Right cardiac atrium (tissue), 5 donors: ENCODE results near the gene TFF2. TPM values are rescaled to one million over a fixed set of nuclear protein-coding genes. Genes with fewer than 3 reads are reported as not detected.

Source experiments
- ATAC-seq, 2 donors: fragments of 200-7000 bp; cut with Tn5 transposase; one replicate each; pipeline versions ENCODE4 v1.8.0 to v1.9.1; 2020; ENCODE audit warnings: moderate library complexity in 2 of 2, mild to moderate bottlenecking in 1 of 2
- DNase-seq, 3 donors: peaks; one replicate each; pipeline ENCODE4 v3.0.0-alpha.2; 2020
- H3K27ac ChIP-seq: one replicate; pipeline ENCODE4 v1.5.1; 2013; ENCODE audit warnings: mild to moderate bottlenecking, low read length, control low read depth, moderate library complexity
- H3K27me3 ChIP-seq: one replicate; pipeline ENCODE4 v1.6.1; 2013; ENCODE audit not compliant: control insufficient read depth, insufficient read depth
- H3K4me1 ChIP-seq: one replicate; pipeline ENCODE4 v1.6.1; 2013; ENCODE audit warnings: low read length; ENCODE audit not compliant: control insufficient read depth, insufficient read depth
- H3K4me3 ChIP-seq: one replicate; pipeline ENCODE4 v1.5.1; 2013; ENCODE audit warnings: low read length, control low read depth
- H3K9me3 ChIP-seq: one replicate; pipeline ENCODE4 v1.6.1; 2013; ENCODE audit warnings: low read length; ENCODE audit not compliant: control insufficient read depth
- WGBS: extraction: QIAGEN DNeasy Blood & Tissue Kit; methylation state at CpG from one replicate; pipeline ENCODE4 v1.1.7; 2013; 5-methylcytosine and 5-hydroxymethylcytosine counted together
- intact Hi-C, 4 donors: fragments of 100-400 bp; cut with DNase I; formaldehyde crosslinking; loops; one replicate each; pipeline versions ENCODE4 v1.11.0 to v1.14.0; 2022 to 2023
- polyA plus RNA-seq: library from polyadenylated mRNA; stranded (reverse); fragments of 200-250 nt; gene quantifications from one replicate; pipeline ENCODE4 v1.2.3, GENCODE V29; 2013
- total RNA-seq, 4 donors: library from RNA; stranded (reverse); fragmentation: NEBNext Ultra II Directional; extraction: Animal tissue kit (Norgen Biotek cat#: 25700); gene quantifications; one replicate each; pipeline ENCODE4 v1.2.1, GENCODE V29; 2021
- donor health status: healthy with polysubstance abuse.
- donor health status: DM: no; HTN: yes; CAD: no.
- donor health status: DM: no; HTN: no; CAD: no.
- donor health status: DM: no; HTN: yes; CAD: no; lungs with severe emphysema.
- donor health status: DM: yes; HTN: yes; CAD: no.

Gene TFF2
- total and polyA plus RNA-seq, 5 donors, result not detected

DNA sequence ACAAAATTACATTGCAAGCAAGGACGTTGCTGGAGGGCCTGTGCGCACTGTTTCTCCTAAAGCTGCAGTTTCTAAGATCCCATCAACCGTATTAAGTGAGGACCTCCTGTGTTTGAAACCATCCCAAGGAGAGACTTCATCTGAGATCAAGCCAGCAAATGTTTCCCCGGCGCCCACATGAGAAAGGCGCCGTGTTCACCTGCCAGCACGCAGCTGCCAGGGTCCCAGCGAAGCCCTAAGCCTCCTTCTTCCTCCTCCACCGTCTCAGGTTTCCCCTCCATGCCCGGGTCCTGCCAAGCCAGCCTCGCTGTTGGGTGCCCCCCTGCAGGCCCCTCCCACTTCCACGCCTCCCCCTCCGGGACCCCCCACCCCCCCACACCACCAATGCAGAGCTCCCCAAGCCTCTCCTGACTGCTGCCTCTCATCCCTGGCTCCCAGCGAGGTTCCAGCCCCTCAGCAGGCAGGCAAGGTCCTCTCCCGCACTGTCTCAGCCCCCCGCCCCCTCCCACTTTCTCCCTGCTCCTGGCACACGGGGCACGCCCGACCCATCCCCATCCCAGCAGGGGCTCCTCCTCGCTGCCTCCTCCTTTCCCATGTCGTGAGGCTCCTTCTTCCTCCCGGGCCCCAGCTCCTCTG lies 24.2 kb upstream of the TFF2 start:
- Histone ChIP-seq H3K4me1 (no peaks in the 10 kb centered on the region), H3K4me3 (no peak overlapping the region), H3K27me3 (no peaks in the 10 kb centered on the region), H3K27ac (no peak overlapping the region), H3K9me3 (no peaks in the 10 kb centered on the region)
- DNase-seq (no peak), ATAC-seq (no peak)
- WGBS, result 17% methylated on average over 23 of the region's 23 CpGs
- intact Hi-C loops, result no loop called here

DNA sequence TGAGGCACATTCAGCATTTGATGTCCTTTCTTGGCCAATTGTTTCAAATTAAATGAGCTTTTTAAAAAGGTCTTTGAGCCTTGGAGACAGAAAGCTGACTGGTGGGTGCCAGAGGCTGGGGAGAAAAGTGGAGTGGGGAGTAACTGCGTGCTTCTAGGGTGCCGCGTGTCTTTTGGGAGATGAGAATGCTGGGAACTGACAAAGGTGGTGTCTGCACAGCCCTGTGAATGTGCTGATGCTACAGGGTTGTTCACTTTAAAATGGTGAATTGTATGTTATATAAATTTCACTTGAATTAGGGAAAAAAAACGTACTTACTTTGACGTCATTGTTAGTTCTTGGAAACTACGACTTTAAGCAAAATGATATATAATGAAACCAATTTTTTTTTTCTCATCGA lies 23.7 kb upstream of the TFF2 start:
- H3K27ac ChIP-seq, result no peak overlapping the region

DNA sequence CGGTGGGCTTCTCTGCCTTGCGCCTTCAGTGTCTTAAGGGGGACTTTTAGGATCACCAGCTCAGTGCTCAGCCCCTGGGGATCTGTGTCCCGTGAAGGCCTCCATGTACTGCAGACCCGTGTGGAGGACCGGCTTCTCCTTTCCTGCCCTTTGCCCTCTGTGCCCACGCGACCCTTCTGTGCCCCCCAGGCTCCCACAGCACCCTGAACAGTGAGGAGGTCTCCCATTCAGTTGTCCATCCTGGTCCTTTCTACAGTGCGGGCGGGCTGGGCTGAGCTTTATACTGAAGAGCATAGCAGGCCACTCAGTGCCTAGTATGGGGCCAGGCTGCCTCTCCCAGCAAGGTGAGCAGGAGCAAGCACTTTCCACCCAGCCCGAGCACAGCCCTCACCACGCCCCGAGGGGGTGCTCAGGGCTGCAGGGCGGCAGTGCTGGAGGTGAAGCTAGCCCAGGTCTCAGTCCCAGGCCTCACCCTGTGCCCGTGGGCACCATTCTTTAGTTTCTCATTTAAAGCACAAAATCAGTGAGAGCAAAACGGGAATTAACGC lies 23.2 kb upstream of the TFF2 start:
- H3K4me1 ChIP-seq, result no peaks in the 10 kb centered on the region
- intact Hi-C loops, result no loop called here
- no peaks in the 10 kb centered on the region for H3K9me3 ChIP-seq
- no peak overlapping the region for H3K4me3 ChIP-seq
- WGBS, result 82% methylated on average over 16 of the region's 16 CpGs
- no peaks in the 10 kb centered on the region for H3K27me3 ChIP-seq
- no peak for ATAC-seq
- no peak overlapping the region for H3K27ac ChIP-seq
- no peak for DNase-seq

More for the DNA sequence above, 23.7 kb upstream of the TFF2 start:
- no peak for DNase-seq
- intact Hi-C loops, result no loop called here
- Histone ChIP-seq H3K9me3 (no peaks in the 10 kb centered on the region), H3K4me3 (no peak overlapping the region), H3K27me3 (no peaks in the 10 kb centered on the region), H3K4me1 (no peaks in the 10 kb centered on the region)
- ATAC-seq, result no peak
- WGBS, result 74% methylated on average over 7 of the region's 7 CpGs

DNA sequence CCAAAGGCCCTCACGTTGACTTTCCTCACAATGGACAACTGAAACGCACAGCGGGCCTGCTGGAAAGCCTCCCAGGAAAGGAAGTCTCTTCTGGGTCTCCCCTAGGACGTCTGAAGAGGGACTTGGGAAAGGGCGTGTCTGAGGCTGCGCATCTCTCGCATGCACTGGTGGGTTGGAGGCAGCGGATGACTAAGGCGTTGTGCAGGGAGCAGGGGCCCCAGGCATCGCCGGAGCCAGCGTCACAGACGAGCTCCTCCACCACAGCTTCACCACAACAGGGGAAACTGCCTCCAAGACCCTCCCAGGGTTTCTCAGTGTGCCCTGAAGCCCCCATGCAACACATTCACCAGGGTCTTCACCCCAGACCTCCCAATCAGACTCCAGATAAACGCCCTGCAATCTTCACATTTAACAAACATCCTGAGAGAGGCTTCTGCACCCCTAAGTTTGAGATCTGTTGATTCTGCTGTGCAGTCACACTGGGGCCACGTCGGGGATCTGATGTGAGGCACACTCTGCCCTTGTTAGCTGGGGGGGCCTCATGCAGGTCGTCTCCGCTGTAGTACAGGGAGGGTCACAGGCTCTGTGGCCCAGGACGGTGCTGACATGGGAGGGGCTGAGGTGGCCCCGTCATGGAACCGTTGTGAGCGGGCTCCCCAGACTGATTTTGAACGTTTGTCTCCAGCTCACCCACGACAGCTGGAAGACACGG lies 22.6 kb upstream of the TFF2 start:
- DNase-seq, result no peak
- Histone ChIP-seq H3K4me1 (no peaks in the 10 kb centered on the region), H3K27ac (no peak overlapping the region), H3K4me3 (no peak overlapping the region), H3K27me3 (no peaks in the 10 kb centered on the region), H3K9me3 (no peaks in the 10 kb centered on the region)
- no peak for ATAC-seq
- intact Hi-C loops, result no loop called here
- 77% methylated on average over 25 of the region's 25 CpGs for WGBS

DNA sequence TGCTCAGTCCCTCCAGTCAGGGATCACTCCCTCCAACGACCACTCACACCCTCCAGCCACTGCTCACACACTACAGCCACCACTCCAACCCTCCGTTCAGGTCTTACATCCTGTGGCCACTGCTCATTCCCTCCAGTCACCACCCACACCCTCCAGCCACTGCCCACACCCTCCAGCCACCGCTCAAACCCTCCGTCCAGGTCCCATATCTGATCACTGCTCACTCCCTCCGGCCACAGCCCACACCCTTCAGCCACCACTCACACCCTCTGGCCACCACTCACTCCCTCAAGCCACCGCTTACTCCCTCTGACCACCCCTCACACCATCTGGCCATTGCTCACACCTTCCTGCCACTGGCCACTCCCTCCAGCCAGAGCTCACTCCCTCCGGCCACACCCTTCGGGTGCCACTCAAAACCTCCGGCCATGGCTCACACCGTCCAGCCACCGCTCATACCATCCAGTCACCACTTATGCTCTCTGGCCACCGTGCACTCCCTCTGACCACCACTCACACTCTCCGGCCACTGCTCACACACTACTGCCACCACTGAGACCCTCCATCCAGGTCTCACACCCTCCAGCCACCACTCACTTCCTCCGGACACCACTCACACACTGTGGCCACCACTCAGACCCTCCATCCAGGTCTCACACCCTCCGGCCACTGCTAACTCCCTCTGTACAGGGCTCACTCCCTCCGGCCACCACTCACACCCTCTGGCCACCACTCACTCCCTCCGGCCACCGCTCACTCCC lies 20.3 kb upstream of the TFF2 start:
- Histone ChIP-seq H3K4me3 (no peak overlapping the region), H3K4me1 (no peaks in the 10 kb centered on the region), H3K27me3 (no peaks in the 10 kb centered on the region), H3K27ac (no peak overlapping the region), H3K9me3 (no peaks in the 10 kb centered on the region)
- intact Hi-C loops, result no loop called here
- DNase-seq (no peak), ATAC-seq (peak in 1 of 2 donors; percentile 20)
- 79% methylated on average over 18 of the region's 18 CpGs for WGBS

DNA sequence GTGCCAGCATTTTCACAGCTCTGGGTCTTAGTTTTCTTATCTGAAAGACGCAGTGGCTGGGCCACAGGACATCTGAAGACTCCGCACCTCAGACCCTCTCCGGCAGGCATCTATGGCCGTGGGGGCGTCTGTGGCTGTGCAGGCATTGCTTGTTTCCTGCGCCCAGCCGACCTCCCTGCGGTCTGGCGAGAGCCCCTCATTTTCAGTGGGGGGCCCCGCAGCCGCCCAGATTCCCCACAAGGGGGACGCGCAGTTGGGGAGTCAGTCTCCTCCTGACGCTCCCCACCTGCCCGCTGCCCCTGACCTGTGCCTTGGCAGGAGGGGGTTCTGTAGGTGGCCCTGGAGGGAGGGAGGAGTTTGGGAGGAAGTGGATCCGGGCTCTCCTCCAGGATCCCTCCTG lies 19.0 kb upstream of the TFF2 start:
- no peaks in the 10 kb centered on the region for H3K27me3 ChIP-seq
- no peak for ATAC-seq
- WGBS, result 63% methylated on average over 16 of the region's 16 CpGs
- H3K4me3 ChIP-seq, result no peak overlapping the region
- H3K9me3 ChIP-seq, result no peaks in the 10 kb centered on the region
- DNase-seq, result no peak
- intact Hi-C loops, result no loop called here
- H3K4me1 ChIP-seq, result no peaks in the 10 kb centered on the region
- no peak overlapping the region for H3K27ac ChIP-seq

DNA sequence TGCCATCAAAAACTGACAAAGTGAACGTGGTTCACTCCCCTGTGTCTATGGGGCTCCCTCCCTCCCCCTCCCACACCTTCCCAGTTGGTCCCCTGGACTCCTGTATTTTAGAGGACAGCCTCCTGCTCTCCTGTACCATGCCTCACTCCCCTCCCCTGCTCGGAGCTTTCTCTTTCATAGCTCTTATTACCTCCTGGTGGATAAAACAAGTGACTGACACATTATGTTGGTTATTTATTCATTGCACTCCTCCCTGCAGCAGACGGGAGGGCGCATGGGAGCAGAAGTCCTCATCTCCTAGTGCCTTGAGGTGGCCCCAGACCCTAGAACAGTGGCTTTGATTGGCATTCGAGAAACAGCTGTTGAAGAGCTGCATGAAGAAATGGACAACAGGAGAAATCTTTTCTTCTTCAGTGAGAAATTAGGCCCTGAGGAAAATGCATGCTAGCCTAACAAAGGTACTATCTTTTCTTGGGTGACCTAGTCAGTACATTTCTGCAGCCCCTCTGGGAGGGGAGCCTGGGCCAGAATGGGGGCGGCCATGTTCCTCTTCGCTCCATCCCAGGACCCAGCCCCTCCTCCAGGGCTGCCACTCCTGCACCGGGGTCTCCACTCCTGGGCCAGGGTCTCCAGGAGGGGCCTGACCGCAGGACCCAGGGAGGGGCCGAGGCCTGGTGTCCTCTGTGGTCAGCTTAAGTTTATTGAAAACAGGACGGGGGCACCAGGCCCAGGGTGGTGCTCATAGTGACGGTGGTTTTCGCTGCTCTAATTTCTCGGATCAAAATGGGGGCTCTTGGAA lies 16.8 kb upstream of the TFF2 start:
- Histone ChIP-seq H3K27me3 (no peaks in the 10 kb centered on the region), H3K9me3 (no peaks in the 10 kb centered on the region), H3K27ac (no peak overlapping the region), H3K4me1 (no peaks in the 10 kb centered on the region), H3K4me3 (no peak overlapping the region)
- WGBS, result 86% methylated on average over 14 of the region's 14 CpGs
- ATAC-seq (no peak), DNase-seq (no peak)
- intact Hi-C loops, result no loop called here

DNA sequence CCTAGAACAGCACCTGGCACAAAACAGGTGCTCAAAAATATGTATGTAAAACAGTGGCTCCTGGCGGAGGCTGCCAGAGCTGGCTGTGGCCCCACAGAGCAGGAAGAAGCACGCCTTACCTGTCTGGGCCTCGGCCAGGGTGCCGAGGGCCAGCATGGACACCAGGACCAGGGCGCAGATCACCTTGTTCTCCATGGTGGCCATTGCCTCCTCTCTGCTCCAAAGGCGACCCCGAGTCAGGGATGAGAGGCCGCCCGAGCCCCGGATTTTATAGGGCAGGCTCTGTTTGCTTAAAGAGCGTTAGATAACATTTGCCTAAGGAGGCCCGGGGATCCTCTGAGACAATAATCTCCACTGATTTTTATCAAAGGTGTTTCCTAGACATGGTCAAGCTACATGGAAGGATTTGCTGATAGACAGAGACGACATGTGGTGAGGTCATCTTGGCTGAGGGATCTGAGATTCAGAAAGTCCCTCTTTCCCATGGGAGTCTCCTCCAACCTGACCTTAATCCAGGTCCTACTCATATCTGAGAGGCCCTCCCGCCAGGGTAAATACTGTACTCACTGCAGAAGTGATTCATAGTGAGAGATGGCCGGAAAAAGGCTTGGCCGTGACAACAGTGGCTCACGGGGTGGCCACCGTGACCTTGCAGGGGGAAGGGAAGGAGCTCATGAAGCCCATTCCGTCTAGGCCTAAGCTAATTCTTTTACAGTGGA lies 15.7 kb upstream of the TFF2 start, which contains the start of gene TFF1:
TFF1 (minus strand) TSS at position 244 of the 719 bp plus-strand sequence; CDS start at position 204, 40 bp downstream.
- WGBS, result 70% methylated on average over 19 of the region's 19 CpGs
- no peak for DNase-seq
- peak in 1 of 2 donors; percentile 46 for ATAC-seq
- H3K4me1 ChIP-seq, result no peaks in the 10 kb centered on the region
- no peak within 1 kb of the TSS for H3K27ac ChIP-seq
- H3K4me3 ChIP-seq, result no peak within 1 kb of the TSS
- intact Hi-C loops, result no loop called here
- H3K9me3 ChIP-seq, result no peaks in the 10 kb centered on the region
- no peaks in the 10 kb centered on the region for H3K27me3 ChIP-seq

DNA sequence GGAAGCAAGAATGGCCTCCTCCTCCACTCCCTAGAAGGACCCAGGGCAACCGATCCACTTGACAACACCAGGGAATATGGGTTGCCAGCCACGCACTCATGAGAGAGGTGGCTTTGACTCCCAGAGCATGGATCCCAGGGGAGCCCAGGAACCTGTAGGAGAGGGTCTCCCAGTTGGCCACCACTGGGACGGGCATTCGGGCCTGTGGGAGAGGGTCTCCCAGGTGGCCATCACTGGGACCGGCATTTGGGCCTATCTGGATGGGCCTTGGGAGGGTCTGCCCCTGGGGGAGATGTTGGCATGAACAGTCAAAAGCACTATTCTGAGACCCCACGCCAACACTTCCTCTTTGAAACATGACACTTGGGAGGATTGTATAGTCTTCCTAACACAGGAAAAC lies 15.0 kb upstream of the TFF2 start:
- intact Hi-C loops, result no loop called here
- H3K4me1 ChIP-seq, result no peaks in the 10 kb centered on the region
- no peak overlapping the region for H3K27ac ChIP-seq
- H3K9me3 ChIP-seq, result no peaks in the 10 kb centered on the region
- H3K4me3 ChIP-seq, result no peak overlapping the region
- 80% methylated on average over 6 of the region's 6 CpGs for whole genome bisulfite sequencing
- H3K27me3 ChIP-seq, result no peaks in the 10 kb centered on the region
- DNase-seq, result no peak
- no peak for ATAC-seq

DNA sequence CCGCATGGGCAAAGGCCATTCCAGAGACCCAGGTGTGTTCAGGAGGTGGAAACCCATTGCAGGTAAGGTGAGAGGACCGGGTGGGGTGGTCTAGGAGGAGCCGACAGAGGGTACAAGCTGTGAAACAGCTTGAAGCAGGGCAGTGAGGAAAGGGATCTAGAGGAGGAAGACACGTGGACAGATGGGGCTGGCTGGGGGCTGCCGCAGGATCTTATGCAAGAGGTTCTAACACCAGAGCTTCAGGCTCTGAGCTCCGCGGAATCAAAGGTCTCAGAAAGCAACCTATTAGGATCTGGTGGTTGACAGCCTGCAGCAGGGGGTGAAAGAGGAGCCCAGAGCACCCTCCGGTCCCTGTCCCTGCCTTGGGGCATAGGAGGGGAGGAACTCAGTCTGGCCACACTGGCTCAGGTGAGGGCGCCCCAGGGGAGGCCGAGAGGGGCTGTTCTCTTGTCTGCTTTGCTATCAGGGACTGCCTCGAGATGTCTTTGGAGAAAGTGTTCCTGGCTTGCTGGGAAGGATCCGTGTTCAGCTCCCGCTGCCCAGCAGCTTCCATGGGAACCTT lies 13.6 kb upstream of the TFF2 start:
- intact Hi-C loops, result no loop called here
- no peak overlapping the region for H3K4me3 ChIP-seq
- 69% methylated on average over 13 of the region's 13 CpGs for WGBS
- no peaks in the 10 kb centered on the region for H3K27me3 ChIP-seq
- H3K4me1 ChIP-seq, result no peaks in the 10 kb centered on the region
- no peak for DNase-seq
- H3K27ac ChIP-seq, result no peak overlapping the region
- no peaks in the 10 kb centered on the region for H3K9me3 ChIP-seq
- no peak for ATAC-seq
